Muscle of back (tissue), 11 donors: ENCODE data around the gene KRT7. TPM values are rescaled to one million over a fixed set of nuclear protein-coding genes. Genes with fewer than 3 reads are reported as not detected.

Source experiments
- DNase-seq, 3 donors: peaks; one replicate each; pipeline versions ENCODE4 v3.0.0 to v3.0.0-alpha.2; 2013
- polyA plus RNA-seq, 10 donors: library from polyadenylated mRNA; unstranded; fragments of 120-200 nt; gene quantifications; one replicate each; pipeline ENCODE4 v1.2.1, GENCODE V29; 2013; ENCODE audit not compliant: insufficient read length in 10 of 10

KRT7 gene
- polyA plus RNA-seq, 10 donors = 0.16 to 4.3 (median 0.65) TPM; not detected in 3

- DNase-seq = no peak
Observed at GRCh38 chr12:52199294-52199919, 33.6 kb upstream of the KRT7 start.

- DNase-seq = no peak
Observed at GRCh38 chr12:52200086-52200780, 32.8 kb upstream of the KRT7 start.

GRCh38 chr12:52200781-52201450 lies 32.1 kb upstream of the KRT7 start:
- DNase-seq = no peak

- DNase-seq = no peak
Observed at GRCh38 chr12:52201451-52201839, 31.6 kb upstream of the KRT7 start.

- DNase-seq = peak in 1 of 3 donors; percentile 58
Observed at GRCh38 chr12:52202361-52203078, 30.5 kb upstream of the KRT7 start.

GRCh38 chr12:52203079-52203921 lies 29.7 kb upstream of the KRT7 start:
- DNase-seq = peak in 2 of 3 donors; percentile 72 to 78

- DNase-seq = no peak
Observed at GRCh38 chr12:52204095-52204930, 28.7 kb upstream of the KRT7 start.

GRCh38 chr12:52204931-52205505 lies 28.0 kb upstream of the KRT7 start:
- no peak for DNase-seq

GRCh38 chr12:52205612-52206303 lies 27.3 kb upstream of the KRT7 start:
- DNase-seq = no peak

GRCh38 chr12:52206304-52207040 lies 26.6 kb upstream of the KRT7 start:
- DNase-seq = no peak

- no peak for DNase-seq
Observed at GRCh38 chr12:52207106-52207505, 25.9 kb upstream of the KRT7 start.

GRCh38 chr12:52207895-52208294 lies 25.1 kb upstream of the KRT7 start:
- peak; percentile 68 to 84 (median 73) for DNase-seq

GRCh38 chr12:52208424-52209165 lies 24.4 kb upstream of the KRT7 start:
- no peak for DNase-seq

GRCh38 chr12:52209321-52209720 lies 23.7 kb upstream of the KRT7 start:
- no peak for DNase-seq

- peak in 2 of 3 donors; percentile 42 to 66 for DNase-seq
Observed at GRCh38 chr12:52210186-52210924, 22.7 kb upstream of the KRT7 start.

GRCh38 chr12:52210925-52211650 lies 22.0 kb upstream of the KRT7 start:
- DNase-seq = no peak
